Subcutaneous adipose tissue (tissue), 4 donors: ENCODE measurements around the gene ASIC5. TPM values are rescaled to one million over a fixed set of nuclear protein-coding genes. Genes with fewer than 3 reads are reported as not detected.

Experiments
- CTCF ChIP-seq: fragments of 450-650 bp; IDR thresholded peaks from one replicate; pipeline ENCODE4 v1.5.1; 2016; ENCODE audit warnings: low read depth, mild to moderate bottlenecking, control low read depth, antibody characterized with exemption, moderate library complexity
- total RNA-seq, 4 donors: library from RNA; depleted of rRNA; stranded (reverse); fragments of >200 nt; gene quantifications; one replicate each; pipeline ENCODE4 v1.1.0, GENCODE V29; 2016

The ASIC5 gene
- total RNA-seq, 4 donors from 2014 or later: not detected

DNA sequence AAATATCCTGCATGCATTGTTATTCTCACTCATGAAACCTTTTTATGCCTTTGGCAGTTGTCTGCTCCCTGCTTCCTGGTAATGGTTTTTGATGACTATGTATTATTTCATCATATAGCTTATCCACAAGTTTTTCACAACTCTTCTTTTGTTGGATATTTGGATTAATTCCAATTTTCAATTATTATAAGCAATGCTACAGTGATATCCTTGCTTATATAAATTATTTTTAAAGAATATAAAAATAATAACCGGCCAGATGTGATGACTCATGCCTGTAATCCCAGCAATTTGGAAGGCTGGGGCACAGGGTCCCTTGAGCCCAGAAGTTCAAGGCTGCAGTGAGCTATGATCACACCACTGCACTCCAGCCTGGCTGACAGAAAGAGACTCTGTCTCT lies 47.0 kb downstream of the ASIC5 start:
- no peak for TF ChIP-seq CTCF

DNA sequence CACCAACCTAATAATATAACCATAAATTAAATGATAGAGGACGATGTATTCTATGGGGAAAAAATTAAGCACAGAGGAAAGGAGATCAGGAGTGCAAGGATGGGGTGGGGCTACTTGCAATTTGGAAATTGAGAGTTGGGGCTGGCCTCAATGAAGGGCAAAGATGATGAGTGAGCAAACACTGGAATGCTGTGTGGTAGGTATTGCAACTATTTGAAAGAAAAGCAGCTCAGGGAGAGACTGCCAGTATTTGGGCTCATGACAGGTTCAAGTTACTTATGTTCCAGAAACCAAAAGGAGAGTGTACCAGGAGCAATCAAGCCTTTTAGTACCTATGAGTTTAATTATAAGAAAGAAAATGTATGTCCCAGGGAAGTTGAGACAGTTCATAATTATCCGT lies 47.4 kb downstream of the ASIC5 start:
- no peak for TF ChIP-seq CTCF

DNA sequence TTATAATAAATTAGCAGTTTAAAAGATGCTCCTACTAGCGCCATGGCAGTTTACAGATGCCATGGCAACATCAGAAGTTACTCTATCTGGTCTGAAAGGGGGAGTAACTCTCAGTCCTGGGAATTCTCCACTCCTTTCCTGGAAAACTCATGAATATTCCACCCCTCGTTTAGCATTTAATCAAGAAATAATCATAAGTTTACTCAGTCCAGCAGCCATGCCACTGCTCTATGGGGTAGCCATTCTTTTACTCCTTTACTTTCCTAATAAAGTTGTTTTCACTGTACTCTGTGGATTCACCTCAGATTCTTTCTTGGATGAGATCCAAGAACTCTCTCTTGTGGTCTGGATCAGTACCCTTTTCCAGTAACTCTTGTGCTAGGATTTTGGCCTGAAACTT lies 55.0 kb downstream of the ASIC5 start:
- no peak for TF ChIP-seq CTCF

- no peak for TF ChIP-seq CTCF
These were observed 56.2 kb downstream of the ASIC5 start for GRCh38 chr4:155809835-155810234.

DNA sequence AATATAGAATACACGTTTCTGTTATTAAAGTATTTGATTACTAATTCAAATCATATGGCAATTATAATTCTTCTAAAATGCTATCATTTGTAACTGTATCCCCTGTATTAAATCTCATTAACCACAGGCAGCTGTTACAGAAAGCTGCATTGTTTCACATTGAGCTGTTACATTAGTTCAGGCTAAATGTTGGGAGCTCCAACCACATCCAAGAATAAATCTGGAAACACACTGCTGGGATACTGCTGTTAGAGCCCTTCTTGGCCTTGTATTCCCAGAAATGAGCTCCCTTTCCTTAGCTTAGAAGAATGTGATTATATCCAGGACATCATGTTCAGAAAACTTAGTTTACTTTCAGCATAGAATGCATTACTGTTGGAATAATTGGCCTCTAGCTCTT lies 59.1 kb downstream of the ASIC5 start:
- no peak for TF ChIP-seq CTCF

- TF ChIP-seq CTCF: no peak
These were observed 61.1 kb downstream of the ASIC5 start for GRCh38 chr4:155805016-155805415.

GRCh38 chr4:155802190-155802959 lies 63.7 kb downstream of the ASIC5 start:
- TF ChIP-seq CTCF: no peak
